GM18517 (cell line): ENCODE data around the gene KIF5A.
A peak's percentile ranks its signal among the peaks of the same experiment; 100 is the strongest.

ENCODE experiments used
- ATAC-seq: cut with Tn5 transposase; IDR thresholded peaks from one replicate; pipeline ENCODE4 v1.9.1; 2021; ENCODE audit warnings: mild to moderate bottlenecking, moderate library complexity; ENCODE audit not compliant: unreplicated experiment

Gene KIF5A

GRCh38 chr12:57604992-57605810, 55.4 kb downstream of the KIF5A start:
- no peak for ATAC-seq

GRCh38 chr12:57605811-57606311, 56.0 kb downstream of the KIF5A start:
- ATAC-seq: no peak

GRCh38 chr12:57606399-57606798, 56.6 kb downstream of the KIF5A start:
- no peak for ATAC-seq

GRCh38 chr12:57606821-57607220, 57.0 kb downstream of the KIF5A start:
- ATAC-seq: no peak

GRCh38 chr12:57607958-57608663, 58.3 kb downstream of the KIF5A start:
- no peak for ATAC-seq

- ATAC-seq: no peak
Observed at GRCh38 chr12:57609101-57609780, 59.4 kb downstream of the KIF5A start.

- no peak for ATAC-seq
Observed at GRCh38 chr12:57609781-57610553, 60.1 kb downstream of the KIF5A start.

GRCh38 chr12:57610554-57611107, 60.8 kb downstream of the KIF5A start:
- ATAC-seq: no peak

GRCh38 chr12:57611108-57611826, 61.4 kb downstream of the KIF5A start, which contains the start of gene ARHGEF25:
Gene ARHGEF25, plus strand, starts transcription at chr12:57611435. Its CDS starts 460 bp downstream, at chr12:57611895.
- ATAC-seq: no peak

- ATAC-seq: no peak
Observed at GRCh38 chr12:57611827-57612710, 62.2 kb downstream of the KIF5A start.

GRCh38 chr12:57612711-57613426, 63.0 kb downstream of the KIF5A start:
- no peak for ATAC-seq

GRCh38 chr12:57613427-57614109, 63.7 kb downstream of the KIF5A start:
- no peak for ATAC-seq

GRCh38 chr12:57614178-57614947, 64.5 kb downstream of the KIF5A start:
- peak; percentile 46 for ATAC-seq

- no peak for ATAC-seq
Observed at GRCh38 chr12:57614948-57615500, 65.2 kb downstream of the KIF5A start.

GRCh38 chr12:57615637-57616036, 65.8 kb downstream of the KIF5A start:
- no peak for ATAC-seq

GRCh38 chr12:57616383-57617101, 66.7 kb downstream of the KIF5A start:
- ATAC-seq: no peak
